Sigmoid colon (tissue), 4 donors: Measurements from ENCODE around the gene CEBPG.

ENCODE experiments used
- POLR2AphosphoS5 ChIP-seq, 4 donors: sonication (generic); formaldehyde crosslinking; IDR thresholded peaks; one replicate each; pipeline ENCODE4 v1.6.1; 2017; ENCODE audit warnings: antibody characterized with exemption in 4 of 4
- TF ChIP-seq, protein P1 (sequence below), 4 experiments: fragments of 450-650 bp in 3 of 4; fragments of 200-600 bp in 1 of 4; IDR thresholded peaks; one replicate each; pipeline ENCODE4 v1.5.1; 2016 to 2019; ENCODE audit warnings: antibody characterized with exemption in 4 of 4, mild to moderate bottlenecking in 3 of 4, moderate library complexity in 2 of 4

DNA sequence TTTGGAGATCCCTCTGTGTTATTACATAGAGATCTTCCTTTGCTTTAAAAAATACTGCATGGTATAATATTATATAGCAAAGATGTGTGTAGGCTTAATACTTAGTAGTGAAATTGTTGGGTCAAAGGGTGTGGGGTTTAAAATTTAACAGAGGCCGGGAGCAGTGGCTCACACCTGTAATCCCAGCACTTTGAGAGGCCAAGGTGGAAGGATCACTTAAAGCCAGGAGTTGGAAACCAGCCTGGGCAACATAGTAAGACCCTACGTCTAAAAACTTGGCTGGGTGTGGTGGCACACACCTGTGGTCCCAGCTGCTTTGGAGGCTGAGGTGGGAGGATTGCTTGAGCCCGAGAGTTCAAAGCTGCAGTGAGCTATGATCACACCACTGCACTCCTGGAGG lies 48.9 kb upstream of the CEBPG start:
- TF ChIP-seq POLR2AphosphoS5 (IDR thresholded peaks at IDR 0.05) = no peak
- TF ChIP-seq, protein P1, sequence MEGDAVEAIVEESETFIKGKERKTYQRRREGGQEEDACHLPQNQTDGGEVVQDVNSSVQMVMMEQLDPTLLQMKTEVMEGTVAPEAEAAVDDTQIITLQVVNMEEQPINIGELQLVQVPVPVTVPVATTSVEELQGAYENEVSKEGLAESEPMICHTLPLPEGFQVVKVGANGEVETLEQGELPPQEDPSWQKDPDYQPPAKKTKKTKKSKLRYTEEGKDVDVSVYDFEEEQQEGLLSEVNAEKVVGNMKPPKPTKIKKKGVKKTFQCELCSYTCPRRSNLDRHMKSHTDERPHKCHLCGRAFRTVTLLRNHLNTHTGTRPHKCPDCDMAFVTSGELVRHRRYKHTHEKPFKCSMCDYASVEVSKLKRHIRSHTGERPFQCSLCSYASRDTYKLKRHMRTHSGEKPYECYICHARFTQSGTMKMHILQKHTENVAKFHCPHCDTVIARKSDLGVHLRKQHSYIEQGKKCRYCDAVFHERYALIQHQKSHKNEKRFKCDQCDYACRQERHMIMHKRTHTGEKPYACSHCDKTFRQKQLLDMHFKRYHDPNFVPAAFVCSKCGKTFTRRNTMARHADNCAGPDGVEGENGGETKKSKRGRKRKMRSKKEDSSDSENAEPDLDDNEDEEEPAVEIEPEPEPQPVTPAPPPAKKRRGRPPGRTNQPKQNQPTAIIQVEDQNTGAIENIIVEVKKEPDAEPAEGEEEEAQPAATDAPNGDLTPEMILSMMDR (IDR thresholded peaks at IDR 0.05) = no peak
